Naive thymus-derived CD8-positive, alpha-beta T cell (primary cell): ENCODE measurements around the gene CD4. TPM values are rescaled to one million over a fixed set of nuclear protein-coding genes. Genes with fewer than 3 reads are reported as not detected.

Experiments
- ATAC-seq, 2 donors: fragments of 150-1000 bp; cut with Tn5 transposase in 1 of 2; sonication (Bioruptor Pico), chemical (Tn5 transposase) in 1 of 2; 1 replicate in 1 of 2; 2 replicates in 1 of 2; pipeline ENCODE4 v1.10.0; 2021; ENCODE audit warnings: mild to moderate bottlenecking in 2 of 2, moderate library complexity in 2 of 2
- POLR2A ChIA-PET: fragments of 350-600 bp; sonication (Branson Sonifier 250); formaldehyde crosslinking; loops from one replicate; lab custom pipeline; 2021; ENCODE audit warnings: antibody characterized with exemption; lab: Charles Lee
- DNase-seq, 10 donors: peaks; one replicate each; pipeline versions ENCODE4 v3.0.0 to v3.0.0-alpha.2; 2020 to 2022
- H3K27ac Mint-ChIP-seq, 10 donors: one replicate each; pipeline ENCODE4 v1.8.0; 2020 to 2022; ENCODE audit warnings: mild to moderate bottlenecking in 10 of 10, mixed read lengths in 10 of 10, moderate library complexity in 4 of 10, inconsistent platforms in 1 of 10
- H3K27me3 Mint-ChIP-seq, 5 donors: one replicate each; pipeline ENCODE4 v1.8.0; 2021 to 2022; ENCODE audit warnings: mixed read lengths in 5 of 5
- H3K36me3 Mint-ChIP-seq, 3 donors: one replicate each; pipeline ENCODE4 v1.8.0; 2020 to 2022; ENCODE audit warnings: mixed read lengths in 3 of 3, mild to moderate bottlenecking in 2 of 3, inconsistent platforms in 1 of 3
- H3K4me1 Mint-ChIP-seq, 4 donors: one replicate each; pipeline ENCODE4 v1.8.0; 2021 to 2022; ENCODE audit warnings: mixed read lengths in 4 of 4
- H3K4me3 Mint-ChIP-seq, 10 donors: one replicate each; pipeline ENCODE4 v1.8.0; 2020 to 2022; ENCODE audit warnings: mild to moderate bottlenecking in 10 of 10, mixed read lengths in 10 of 10, moderate library complexity in 6 of 10, inconsistent platforms in 1 of 10
- H3K9me3 Mint-ChIP-seq, 9 donors: one replicate each; pipeline ENCODE4 v1.8.0; 2020 to 2022; ENCODE audit warnings: mixed read lengths in 9 of 9, mild to moderate bottlenecking in 3 of 9, inconsistent platforms in 1 of 9, moderate library complexity in 1 of 9
- polyA plus RNA-seq, 3 donors: library from polyadenylated mRNA; unstranded; fragments of 300-500 nt; fragmentation: Illumina TruSeq; gene quantifications; one replicate each; pipeline ENCODE4 v1.2.3, GENCODE V29; 2021
- total RNA-seq, 8 experiments: library from RNA in 2 of 8; stranded (reverse) in 2 of 8; gene quantifications; one replicate each; pipeline ENCODE4 v1.2.3 and lab custom pipeline; 2021 to 2026

The CD4 gene
- total and polyA plus RNA-seq, 5 experiments from 2014 or later = 0.39 to 1.5 (median 1.3) TPM

GRCh38 chr12:6752921-6753771 lies 36.2 kb upstream of the CD4 start, which contains the start of gene MLF2:
TSS of gene MLF2 (minus strand) at chr12:6753141. CDS start at chr12:6752334, 807 bp downstream.
- Mint-ChIP-seq H3K9me3 (no peaks in the 10 kb centered on the region), H3K27ac (peak within 1 kb of the TSS; percentile 95 to 100 (median 98)), H3K27me3 (peaks cover 0 to 2% (median 0%) of the 10 kb centered on the region in 5 donors), H3K4me1 (peaks cover 11 to 36% (median 24%) of the 10 kb centered on the region in 4 donors), H3K4me3 (peak within 1 kb of the TSS; percentile 92 to 98 (median 94)), H3K36me3 (peaks cover 0 to 35% (median 2%) of the 10 kb centered on the region in 3 donors)
- POLR2A ChIA-PET = interaction anchor here (0.7 to 4.2 kb wide), 34 partner anchors 9 to 355 kb away, joined by 3 to 40 read pairs (median 5); partner anchors contain the start of genes C12orf57, CD4, COPS7A and GAPDH
- DNase-seq = peak; percentile 93 to 98 (median 96)
- peak; percentile 92 to 95 for ATAC-seq

- Mint-ChIP-seq H3K4me1 (peaks cover 11 to 36% (median 24%) of the 10 kb centered on the region in 4 donors), H3K27ac (peak overlapping the region; percentile 95 to 100 (median 98)), H3K27me3 (peaks cover 0 to 2% (median 0%) of the 10 kb centered on the region in 5 donors), H3K4me3 (peak overlapping the region; percentile 92 to 98 (median 94)), H3K9me3 (no peaks in the 10 kb centered on the region), H3K36me3 (peaks cover 0 to 28% (median 0%) of the 10 kb centered on the region in 3 donors)
- POLR2A ChIA-PET = interaction anchor here (0.7 to 4.2 kb wide), 25 partner anchors 14 to 354 kb away, joined by 3 to 40 read pairs (median 5); partner anchors contain the start of genes C12orf57, COPS7A, GAPDH and GPR162
- ATAC-seq (no peak), DNase-seq (no peak)
Observed at GRCh38 chr12:6753772-6754356, 35.5 kb upstream of the CD4 start.

DNA sequence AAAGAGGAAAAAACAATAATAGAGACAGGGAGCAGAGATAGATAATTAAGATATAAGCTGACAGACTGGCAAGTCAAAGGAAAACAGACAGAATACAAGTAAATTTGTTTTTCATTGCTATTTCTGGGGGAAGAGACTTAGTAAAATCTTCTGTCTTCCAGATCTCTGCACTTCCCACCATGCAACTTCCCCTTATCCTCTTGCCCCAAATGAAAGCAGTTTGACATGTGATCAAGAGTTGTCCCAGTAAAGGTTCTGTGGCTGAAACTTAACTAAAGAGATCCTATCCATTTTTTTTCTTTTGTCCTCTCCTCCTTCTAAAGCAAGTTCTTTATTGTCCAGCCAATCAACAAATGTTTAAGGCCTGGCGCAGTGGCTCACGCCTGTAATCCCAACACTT lies 34.9 kb upstream of the CD4 start:
- ATAC-seq (no peak), DNase-seq (no peak)
- Mint-ChIP-seq H3K4me3 (peak overlapping the region in 6 of 10 donors; percentile 8 to 98 (median 39)), H3K4me1 (peaks cover 11 to 36% (median 24%) of the 10 kb centered on the region in 4 donors), H3K27ac (peak overlapping the region in 6 of 10 donors; percentile 11 to 96 (median 30)), H3K9me3 (no peaks in the 10 kb centered on the region), H3K27me3 (peaks cover 0 to 2% (median 0%) of the 10 kb centered on the region in 5 donors), H3K36me3 (peaks cover 0 to 22% (median 0%) of the 10 kb centered on the region in 3 donors)
- POLR2A ChIA-PET = interaction anchor here (0.7 to 4.2 kb wide), 10 partner anchors 13 to 189 kb away, joined by 3 to 40 read pairs (median 14); partner anchors contain the start of genes C12orf57, COPS7A, RNU7-1 and USP5

GRCh38 chr12:6757028-6757690 lies 32.2 kb upstream of the CD4 start:
- no peaks in the 10 kb centered on the region for H3K9me3 Mint-ChIP-seq
- H3K4me3 Mint-ChIP-seq = no peak overlapping the region
- no peak for DNase-seq
- H3K27ac Mint-ChIP-seq = peak overlapping the region in 1 of 10 donors; percentile 51
- POLR2A ChIA-PET = interaction anchor here (1.0 kb wide), 1 partner anchor 21 kb away, joined by 3 read pairs; no protein-coding TSS in a partner anchor
- peaks cover 0 to 8% (median 2%) of the 10 kb centered on the region in 5 donors for H3K27me3 Mint-ChIP-seq
- no peaks in the 10 kb centered on the region for H3K36me3 Mint-ChIP-seq
- H3K4me1 Mint-ChIP-seq = peaks cover 5 to 21% (median 13%) of the 10 kb centered on the region in 4 donors
- no peak for ATAC-seq

DNA sequence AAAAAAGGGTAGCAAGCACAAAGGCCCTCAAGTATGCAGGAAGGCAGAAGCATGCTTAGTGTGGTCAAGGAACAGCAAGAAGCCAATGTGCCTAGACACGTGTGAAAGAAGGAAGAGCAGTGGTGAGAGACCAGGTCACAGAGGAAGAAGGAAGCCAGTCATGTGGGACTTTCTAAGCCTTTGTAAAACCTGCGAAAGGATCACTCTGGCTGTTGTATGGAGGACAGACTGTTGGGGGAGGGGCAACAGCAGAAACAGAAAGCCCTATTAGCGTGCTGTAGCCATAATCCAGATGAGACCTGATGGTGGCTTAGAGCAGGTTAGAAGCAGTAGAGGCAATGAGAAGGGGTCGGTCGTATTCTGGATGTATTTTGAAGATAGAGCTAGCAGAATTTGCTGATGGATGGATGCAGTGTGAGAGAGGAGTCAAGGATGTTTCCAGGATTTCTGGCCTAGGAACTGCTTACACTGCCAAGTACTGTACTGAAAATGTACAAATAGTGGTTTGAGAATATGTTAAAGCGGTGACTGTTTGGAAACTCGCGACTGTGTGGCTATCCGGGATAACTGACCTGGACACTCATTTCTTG lies 30.7 kb upstream of the CD4 start:
- peaks cover 0 to 8% (median 6%) of the 10 kb centered on the region in 5 donors for H3K27me3 Mint-ChIP-seq
- H3K4me3 Mint-ChIP-seq = no peak overlapping the region
- ATAC-seq (no peak), DNase-seq (no peak)
- no peaks in the 10 kb centered on the region for H3K36me3 Mint-ChIP-seq
- H3K4me1 Mint-ChIP-seq = peaks cover 2 to 7% (median 5%) of the 10 kb centered on the region in 4 donors
- POLR2A ChIA-PET = no interaction called here
- H3K9me3 Mint-ChIP-seq = no peaks in the 10 kb centered on the region
- no peak overlapping the region for H3K27ac Mint-ChIP-seq

GRCh38 chr12:6759741-6760140 lies 29.6 kb upstream of the CD4 start:
- Mint-ChIP-seq H3K9me3 (no peaks in the 10 kb centered on the region), H3K4me1 (peaks cover 6 to 9% (median 7%) of the 10 kb centered on the region in 4 donors), H3K27ac (no peak overlapping the region), H3K4me3 (no peak overlapping the region), H3K36me3 (no peaks in the 10 kb centered on the region), H3K27me3 (peaks cover 2 to 15% (median 11%) of the 10 kb centered on the region in 5 donors)
- POLR2A ChIA-PET = interaction anchor here (0.6 to 0.7 kb wide), 3 partner anchors 139 to 1201 kb away, joined by 4 to 6 read pairs (median 5); no protein-coding TSS in a partner anchor
- no peak for ATAC-seq
- no peak for DNase-seq

GRCh38 chr12:6763380-6763779 lies 25.9 kb upstream of the CD4 start:
- ATAC-seq = no peak
- Mint-ChIP-seq H3K27me3 (peaks cover 17 to 40% (median 39%) of the 10 kb centered on the region in 5 donors), H3K36me3 (peaks cover 0 to 3% (median 0%) of the 10 kb centered on the region in 3 donors), H3K9me3 (no peaks in the 10 kb centered on the region), H3K4me1 (peaks cover 17 to 33% (median 28%) of the 10 kb centered on the region in 4 donors), H3K4me3 (no peak overlapping the region), H3K27ac (no peak overlapping the region)
- no peak for DNase-seq
- POLR2A ChIA-PET = no interaction called here

DNA sequence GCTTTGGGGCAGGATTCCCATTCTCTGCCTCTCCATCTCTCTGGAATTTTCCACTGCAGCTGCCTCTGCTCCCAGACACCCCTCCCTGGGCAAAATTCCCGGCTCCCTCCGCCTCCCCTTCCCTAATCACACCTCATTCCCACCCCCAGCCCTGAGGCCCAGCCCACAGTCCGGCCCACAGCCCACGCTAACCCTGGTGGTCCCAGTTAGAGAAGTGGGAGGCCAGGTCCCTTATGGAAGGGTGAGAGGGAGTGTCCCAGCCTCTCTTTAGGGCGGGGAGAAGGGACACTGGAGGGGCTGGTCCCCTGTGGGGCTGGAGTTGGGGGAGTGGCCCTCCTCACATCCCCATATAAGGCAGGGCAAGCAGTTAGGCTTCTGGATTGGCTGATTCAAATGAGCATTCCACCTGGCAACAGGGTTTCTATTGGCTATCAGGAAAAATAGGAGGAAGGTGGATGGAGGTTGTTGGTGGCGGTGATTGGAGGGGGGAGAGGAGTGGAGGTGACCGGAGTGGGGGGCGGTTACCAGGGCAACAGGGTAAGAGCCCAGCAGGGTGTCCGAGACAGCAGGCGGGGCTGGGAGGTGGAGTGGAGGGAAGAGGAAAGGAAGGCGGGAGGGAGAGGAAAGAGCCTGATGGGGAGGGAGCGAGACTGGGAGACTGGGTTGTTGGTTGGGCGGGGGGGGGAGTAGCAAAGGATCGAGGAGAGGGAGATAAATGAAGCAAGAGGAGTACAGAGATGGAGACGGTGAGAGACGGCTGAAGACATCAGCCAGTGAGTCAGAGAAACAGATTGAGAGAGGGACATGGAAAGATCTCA lies 25.1 kb upstream of the CD4 start:
- peak; percentile 59 to 79 for ATAC-seq
- POLR2A ChIA-PET = interaction anchor here (0.5 kb wide), 1 partner anchor 149 kb away, joined by 5 read pairs; no protein-coding TSS in a partner anchor
- H3K4me1 Mint-ChIP-seq = peaks cover 17 to 33% (median 28%) of the 10 kb centered on the region in 4 donors
- no peaks in the 10 kb centered on the region for H3K9me3 Mint-ChIP-seq
- peak overlapping the region in 2 of 10 donors; percentile 3 to 77 for H3K27ac Mint-ChIP-seq
- peak in 8 of 10 donors; percentile 12 to 58 (median 42) for DNase-seq
- peak overlapping the region in 7 of 10 donors; percentile 52 to 73 (median 56) for H3K4me3 Mint-ChIP-seq
- peaks cover 0 to 3% (median 0%) of the 10 kb centered on the region in 3 donors for H3K36me3 Mint-ChIP-seq
- H3K27me3 Mint-ChIP-seq = peaks cover 22 to 49% (median 47%) of the 10 kb centered on the region in 5 donors

DNA sequence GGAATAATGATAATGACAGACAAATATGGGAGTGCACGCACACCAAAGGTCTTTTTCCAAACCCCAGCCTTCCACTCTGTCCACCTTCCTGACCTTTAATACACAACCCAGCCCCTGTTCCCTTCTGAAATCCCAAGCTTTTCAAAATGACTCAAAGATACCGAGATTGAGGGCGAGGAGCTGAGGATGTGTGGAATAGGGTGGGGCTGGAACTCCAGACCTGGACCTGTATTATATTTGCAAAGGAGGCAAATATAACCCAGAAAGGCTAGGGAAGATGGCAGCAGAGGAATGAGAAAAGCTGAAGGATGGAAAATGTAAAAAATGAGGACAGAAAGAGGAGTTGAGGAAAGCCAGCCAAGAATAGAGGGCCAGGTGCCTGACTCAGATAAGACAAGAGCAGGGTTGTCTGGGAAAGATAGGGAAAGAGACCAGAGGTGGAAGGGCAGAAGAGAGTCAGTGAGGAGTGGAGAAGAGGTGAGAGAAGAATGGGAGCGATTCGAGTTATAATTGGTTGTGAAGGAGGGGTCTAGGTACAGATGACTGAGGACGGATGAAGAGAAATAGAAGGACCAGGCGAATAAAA lies 24.2 kb upstream of the CD4 start:
- ATAC-seq = no peak
- peaks cover 0 to 3% (median 0%) of the 10 kb centered on the region in 3 donors for H3K36me3 Mint-ChIP-seq
- DNase-seq = no peak
- peak overlapping the region in 5 of 10 donors; percentile 17 to 71 (median 42) for H3K27ac Mint-ChIP-seq
- H3K27me3 Mint-ChIP-seq = peaks cover 22 to 58% (median 55%) of the 10 kb centered on the region in 5 donors
- no peaks in the 10 kb centered on the region for H3K9me3 Mint-ChIP-seq
- peaks cover 17 to 33% (median 28%) of the 10 kb centered on the region in 4 donors for H3K4me1 Mint-ChIP-seq
- peak overlapping the region; percentile 65 to 89 (median 77) for H3K4me3 Mint-ChIP-seq
- POLR2A ChIA-PET = interaction anchor here (0.5 to 1.4 kb wide), 2 partner anchors 76 to 150 kb away, joined by 3 to 5 read pairs; partner anchors contain the start of gene ZNF384
